Fibroblast of skin of abdomen (primary cell): Measurements from ENCODE around the gene ZNF280D. TPM values are rescaled to one million over a fixed set of nuclear protein-coding genes. Genes with fewer than 3 reads are reported as not detected.
"Not testable (repeated sequence)": the region's sequence is repeated elsewhere in the genome, so short reads cannot be mapped to it uniquely, and the experiment has no call there.

ENCODE experiments used
- DNase-seq: peaks from one replicate; pipeline ENCODE4 v3.0.0-alpha.2; 2013
- polyA plus RNA-seq, 2 experiments: library from polyadenylated mRNA; unstranded; fragments of 120-200 nt; gene quantifications; one replicate each; pipeline ENCODE4 v1.2.1, GENCODE V29; 2013; ENCODE audit not compliant: insufficient read length in 2 of 2

The ZNF280D gene
- polyA plus RNA-seq (2013, experiment 1 of 2; ENCODE audit: insufficient read length): 24.7 TPM
- 25.4 TPM for polyA plus RNA-seq (2013, experiment 2 of 2; ENCODE audit: insufficient read length)

DNA sequence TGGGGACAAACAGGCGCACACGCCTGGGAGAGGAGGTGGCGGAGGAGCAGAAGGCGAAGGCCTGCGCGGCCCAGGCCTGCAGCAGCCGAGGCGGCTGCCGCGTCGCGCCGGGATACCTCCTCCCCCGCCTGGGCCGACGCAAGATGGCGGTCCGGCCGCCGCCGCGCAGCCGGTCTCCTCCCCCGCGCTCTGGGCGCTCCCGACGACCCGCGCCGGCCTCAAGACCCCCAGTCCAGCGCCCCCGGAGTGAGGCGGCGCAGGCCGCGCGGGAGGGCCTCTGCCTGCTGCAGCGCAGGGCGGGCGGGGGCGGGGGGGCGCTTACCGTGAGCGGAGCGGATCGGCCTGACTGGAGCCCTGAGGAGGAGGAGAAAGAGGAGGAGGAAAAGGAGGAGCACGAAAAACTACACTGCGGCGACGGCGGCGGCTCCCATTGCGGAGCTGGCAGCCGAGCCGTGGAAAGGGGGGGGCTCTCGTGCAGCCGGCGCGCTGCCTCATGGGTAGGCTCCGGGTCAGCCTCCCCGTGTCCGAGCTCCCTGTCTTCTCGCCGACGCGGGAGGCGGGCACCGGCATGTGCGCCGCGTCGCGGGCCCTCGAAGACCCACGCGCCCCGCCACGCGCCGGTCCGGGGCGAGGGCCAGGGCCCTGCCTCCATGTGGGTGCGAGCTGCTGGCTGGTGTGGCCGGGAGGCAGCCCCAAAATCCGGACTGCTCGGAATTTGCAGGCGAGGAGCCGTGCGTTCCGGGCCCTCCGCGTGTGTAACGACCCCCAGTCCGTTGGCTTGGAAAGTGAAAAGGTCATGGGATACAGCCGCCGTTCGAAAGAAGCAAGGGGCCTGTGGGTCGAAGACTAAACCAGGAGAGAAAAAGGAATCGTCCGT lies at the start of gene ZNF280D:
ZNF280D (minus strand) TSS at position 374 of the 877 bp plus-strand sequence. CDS start 26,400 bp downstream, outside the sequence.
- peak; percentile 94 for DNase-seq

- no peak for DNase-seq
Measured at GRCh38 chr15:56782306-56782705, 49.0 kb upstream of the ZNF280D start.

- no peak for DNase-seq
Measured at GRCh38 chr15:56781666-56782065, 48.4 kb upstream of the ZNF280D start.

GRCh38 chr15:56780102-56780725 lies 46.9 kb upstream of the ZNF280D start:
- DNase-seq: not testable (repeated sequence)

DNA sequence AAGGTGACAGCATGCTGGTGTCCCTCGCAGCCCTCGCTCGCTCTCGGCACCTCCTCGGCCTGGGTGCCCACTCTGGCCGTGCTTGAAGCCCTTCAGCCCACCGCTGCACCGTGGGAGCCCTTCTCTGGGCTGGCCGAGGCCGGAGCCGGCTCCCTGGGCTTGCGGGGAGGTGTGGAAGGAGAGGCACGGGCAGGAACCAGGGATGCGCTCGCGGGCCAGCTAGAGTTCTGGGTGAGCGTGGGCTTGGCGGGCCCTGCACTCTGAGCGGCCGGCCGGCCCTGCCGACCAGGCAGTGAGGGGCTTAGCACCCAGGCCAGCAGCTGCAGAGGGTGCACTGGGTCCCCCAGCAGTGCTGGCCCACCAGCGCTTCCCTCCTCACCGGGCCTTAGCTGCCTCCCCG lies 46.1 kb upstream of the ZNF280D start:
- DNase-seq: not testable (repeated sequence)

GRCh38 chr15:56778761-56779160 lies 45.5 kb upstream of the ZNF280D start:
- DNase-seq: no peak

GRCh38 chr15:56776839-56777238 lies 43.5 kb upstream of the ZNF280D start:
- DNase-seq: no peak

GRCh38 chr15:56775641-56776040 lies 42.3 kb upstream of the ZNF280D start:
- no peak for DNase-seq

- no peak for DNase-seq
Measured at GRCh38 chr15:56774356-56774755, 41.0 kb upstream of the ZNF280D start.

DNA sequence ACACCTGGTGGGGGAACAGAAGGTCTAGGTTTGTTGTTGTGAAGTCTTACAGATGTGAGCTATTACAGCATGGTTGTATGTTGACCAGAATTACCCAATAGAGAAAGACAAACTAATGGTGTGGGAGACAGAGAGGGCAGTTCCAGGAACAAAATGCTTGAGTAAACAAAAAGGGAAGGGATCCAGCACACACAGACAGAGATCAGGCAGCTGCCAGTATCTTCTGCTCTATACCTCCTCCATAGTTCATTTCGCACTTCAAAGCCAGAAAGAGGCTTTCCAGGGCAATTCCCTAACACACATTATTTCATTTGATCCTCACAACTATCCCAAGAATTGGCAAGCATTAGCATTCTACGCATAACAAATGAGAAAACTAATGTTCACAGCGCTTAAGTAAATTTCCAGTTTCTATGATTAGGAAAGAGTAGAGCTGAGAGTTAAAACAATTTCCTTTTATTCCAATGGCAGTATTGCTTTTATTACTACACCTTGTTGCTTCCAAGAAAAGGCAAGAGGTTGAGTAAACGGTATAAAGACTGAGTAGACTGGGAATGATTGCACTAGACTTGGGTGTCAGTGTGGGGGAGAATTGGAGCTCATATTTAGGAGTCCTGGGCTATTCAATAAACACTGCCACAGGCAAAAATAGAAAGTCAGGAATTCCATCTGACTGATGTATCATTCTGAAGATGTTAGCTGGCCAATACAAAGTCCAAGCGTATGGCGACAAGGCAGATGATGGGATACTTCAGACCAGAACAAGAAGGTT lies 39.7 kb upstream of the ZNF280D start:
- DNase-seq: peak; percentile 46

DNA sequence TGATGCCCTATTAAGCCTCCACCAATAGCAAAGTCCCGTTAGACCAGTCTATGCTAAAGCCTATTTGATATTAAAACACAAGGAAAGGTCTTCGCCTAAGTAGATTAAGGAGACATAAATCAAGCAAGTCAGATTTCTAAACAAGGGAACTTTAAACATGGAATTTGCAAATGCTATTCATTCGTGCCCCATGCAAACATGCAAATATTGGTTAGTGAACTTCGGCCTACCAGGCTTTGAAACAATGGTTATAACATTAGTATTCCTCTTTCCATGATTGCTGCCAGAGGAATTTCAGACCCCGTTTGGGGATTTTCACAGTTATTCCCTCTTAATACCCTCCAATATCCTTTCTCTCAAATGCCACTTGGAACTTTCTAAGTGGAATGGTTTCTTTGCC lies 36.9 kb upstream of the ZNF280D start:
- no peak for DNase-seq

GRCh38 chr15:56767315-56767714 lies 34.0 kb upstream of the ZNF280D start:
- no peak for DNase-seq

DNA sequence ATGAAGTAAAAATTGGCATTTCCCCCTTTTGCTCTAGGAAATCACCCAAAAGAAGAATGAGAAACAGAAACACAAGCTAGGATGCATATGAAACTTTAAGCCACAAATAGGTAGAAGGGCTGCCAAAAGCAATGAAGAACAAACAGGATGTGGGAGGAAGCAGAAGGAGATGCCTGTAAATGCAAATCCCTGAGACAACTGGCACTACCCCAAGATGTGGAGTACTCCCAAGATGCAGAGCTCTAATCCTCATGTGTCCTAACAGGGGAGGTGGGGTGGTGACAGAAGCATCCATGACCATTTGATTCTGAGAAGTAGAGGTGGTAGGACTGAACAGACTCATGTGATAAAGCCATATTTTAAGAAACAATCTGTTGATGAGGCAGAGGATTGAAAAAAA lies 31.9 kb upstream of the ZNF280D start:
- peak; percentile 80 for DNase-seq

- DNase-seq: no peak
Measured at GRCh38 chr15:56763141-56763895, 30.0 kb upstream of the ZNF280D start.

DNA sequence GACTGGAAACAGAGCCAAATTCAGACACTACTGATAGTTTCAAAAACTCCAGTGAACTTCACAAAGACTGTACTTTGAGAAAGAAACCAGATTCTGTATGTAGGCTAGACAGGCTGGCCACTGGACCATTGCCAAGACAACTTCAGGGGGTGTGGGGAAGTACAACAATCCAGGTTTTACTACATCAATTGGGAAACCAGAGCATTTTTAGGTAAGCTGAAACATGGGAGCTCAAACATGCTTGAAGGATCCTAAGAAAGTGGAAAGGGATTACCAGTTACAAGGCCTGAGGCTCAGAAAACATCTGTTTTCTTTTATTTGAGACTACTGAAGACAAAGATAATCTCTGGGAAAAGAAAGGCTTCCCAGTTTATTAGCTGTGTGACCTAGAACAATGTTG lies 26.9 kb upstream of the ZNF280D start:
- peak; percentile 63 for DNase-seq

GRCh38 chr15:56759450-56759845 lies 26.1 kb upstream of the ZNF280D start:
- DNase-seq: peak; percentile 97

DNA sequence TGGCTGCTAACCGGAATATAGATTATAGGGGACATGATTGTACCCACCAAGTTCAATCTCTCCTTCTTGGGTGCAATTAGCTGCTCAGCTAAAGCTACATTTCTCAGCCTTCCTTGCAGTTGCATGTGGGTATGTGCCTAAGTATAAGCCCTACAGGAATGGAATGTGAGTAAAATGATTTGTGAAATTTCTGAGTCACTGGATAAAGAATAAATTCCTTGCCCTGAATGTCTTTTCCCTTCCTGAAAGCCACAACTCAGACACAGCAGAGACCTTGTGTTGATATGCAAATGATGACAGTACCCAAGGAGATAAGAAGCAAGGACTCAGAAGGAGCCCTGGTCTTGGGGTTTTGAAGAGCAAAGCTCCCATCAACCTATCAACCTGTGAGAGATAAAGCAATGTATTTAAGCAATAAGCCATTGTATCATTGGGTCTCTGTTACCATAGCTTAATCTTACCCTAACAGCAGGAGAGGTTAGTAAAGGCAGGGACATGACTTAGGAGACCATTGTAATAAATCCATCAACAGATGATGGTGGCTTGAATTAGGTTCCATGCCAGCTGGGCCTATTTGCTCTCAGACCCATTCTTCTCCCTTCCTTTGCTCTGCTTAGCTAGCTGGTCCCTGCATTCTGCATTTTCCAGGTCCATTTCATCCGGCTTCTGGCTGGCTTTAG lies 25.6 kb upstream of the ZNF280D start:
- peak; percentile 84 for DNase-seq

GRCh38 chr15:56757875-56758274 lies 24.6 kb upstream of the ZNF280D start:
- no peak for DNase-seq

DNA sequence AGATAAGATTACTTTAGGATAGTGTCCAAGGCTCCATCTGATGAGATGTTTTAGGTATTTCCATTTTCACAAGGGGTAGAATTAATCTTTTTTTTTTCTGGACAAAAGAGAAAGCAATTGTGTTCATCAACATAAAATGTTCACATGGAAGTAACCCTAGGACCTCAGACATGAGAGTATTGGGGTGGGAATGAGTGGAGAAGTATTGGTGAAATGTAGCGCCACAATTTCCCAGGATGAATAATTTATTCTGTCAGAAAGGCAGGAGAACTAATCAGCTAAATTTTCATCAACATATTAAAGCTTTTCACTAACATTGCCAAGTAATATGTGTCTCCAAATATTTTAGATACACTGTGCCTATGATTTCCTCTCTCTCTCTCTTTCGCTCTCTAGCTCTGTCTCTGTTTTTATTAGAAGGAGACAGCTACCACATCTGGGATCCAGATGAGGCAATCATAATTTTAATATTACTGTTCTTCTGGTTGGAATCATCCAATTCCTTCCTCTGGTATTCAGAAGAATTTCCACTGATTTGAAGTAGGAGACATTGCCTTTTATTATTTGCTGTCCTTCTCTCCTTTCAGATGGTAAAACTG lies 21.6 kb upstream of the ZNF280D start:
- DNase-seq: peak; percentile 82

DNA sequence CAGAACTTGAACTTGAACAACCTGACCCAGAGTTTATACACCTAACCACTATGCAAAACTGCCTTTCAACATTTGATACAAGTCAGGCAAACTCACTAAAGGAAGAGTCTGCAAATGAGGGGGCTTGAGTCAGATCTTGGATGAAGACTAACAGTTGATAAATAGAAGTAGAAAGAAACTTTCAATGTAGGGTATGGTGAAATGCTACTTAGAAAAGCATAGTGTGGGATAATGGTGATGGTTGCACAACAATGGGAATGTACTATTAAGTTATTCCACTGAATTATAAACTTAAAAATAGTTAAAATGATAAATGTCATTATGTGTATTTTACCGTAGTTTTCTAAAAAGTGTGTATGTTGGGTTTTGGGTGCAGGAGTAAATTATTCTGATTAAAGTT lies 19.7 kb upstream of the ZNF280D start:
- no peak for DNase-seq

GRCh38 chr15:56749982-56750381 lies 16.7 kb upstream of the ZNF280D start:
- DNase-seq: no peak
